22Rv1 (cell line): Measurements from ENCODE around the gene DPY19L1.

Source experiments
- CTCF ChIP-seq: fragments of 450-650 bp; IDR thresholded peaks from 2 replicates; pipeline ENCODE4 v1.5.1; 2017; ENCODE audit warnings: mild to moderate bottlenecking
- ZFX ChIP-seq: fragments of 450-650 bp; IDR thresholded peaks from 2 replicates; pipeline ENCODE4 v1.6.1; 2017; ENCODE audit warnings: antibody characterized with exemption, borderline replicate concordance

DNA sequence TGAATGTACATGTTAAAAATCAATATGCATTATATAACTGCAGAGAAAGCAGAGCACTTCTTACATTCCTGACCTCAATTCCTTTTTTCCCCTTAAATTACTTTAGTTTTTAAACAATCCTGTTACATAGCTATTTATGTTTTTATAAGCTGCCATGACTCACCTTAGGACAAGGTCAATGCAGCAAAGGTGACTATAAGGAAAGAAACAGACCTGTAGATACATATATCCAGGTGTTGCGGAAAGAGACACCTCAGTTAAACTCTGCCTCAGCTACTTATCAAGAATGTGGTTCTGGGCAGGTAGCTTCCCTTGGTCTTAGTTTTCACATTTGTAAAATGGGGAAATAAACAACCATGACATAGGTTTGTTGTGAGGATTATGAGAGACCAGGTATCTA, 105.5 kb downstream of the DPY19L1 start:
- TF ChIP-seq CTCF (no peak), ZFX (no peak)
